ENCODE results near the gene TNFRSF8. TPM values are rescaled to one million over a fixed set of nuclear protein-coding genes. Genes with fewer than 3 reads are reported as not detected.

The TNFRSF8 gene
- total RNA-seq, 1 experiment from 2014 or later: 2.9 TPM

DNA sequence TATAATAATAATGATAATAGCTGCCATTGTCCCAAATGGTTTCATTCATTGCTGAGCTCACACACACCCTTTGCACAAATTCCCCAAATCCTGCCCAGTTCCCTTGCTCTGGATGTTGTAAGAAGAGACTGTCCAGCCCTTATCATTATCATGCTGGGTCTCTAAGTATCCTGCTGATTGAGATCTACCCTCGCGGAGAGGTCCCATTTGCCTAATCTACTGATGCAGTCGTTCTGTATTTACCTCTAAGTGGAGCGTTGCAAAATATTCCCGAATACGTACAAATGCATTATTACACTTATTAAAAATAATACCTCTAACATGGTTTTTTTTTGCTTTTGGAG, 51.2 kb downstream of the TNFRSF8 start:
- Mint-ChIP-seq H3K4me3 (no peak overlapping the region), H3K4me1 (peaks cover 0 to 2% of the 10 kb centered on the region in 2 experiments; a peak in 1 of 4 replicates), H3K9me3 (no peaks in the 10 kb centered on the region), H3K27me3 (ENCODE audit: low read depth) (no peaks in the 10 kb centered on the region), H3K27ac (no peak overlapping the region), H3K36me3 (ENCODE audit: insufficient read depth in 1 of 3, low read depth in 3 of 3) (peaks cover 4 to 11% (median 4%) of the 10 kb centered on the region in 3 experiments; a peak in 5 of 7 replicates)
- H2AK5ac ChIP-seq (ENCODE audit: insufficient read length, low read length): no peak overlapping the region
- H2BK15ac ChIP-seq (ENCODE audit: low read depth, low read length): no peak overlapping the region
- H4K8ac ChIP-seq (replicated peaks; ENCODE audit: insufficient read length, low read depth, low read length): no peak overlapping the region
- no peak overlapping the region for H4K5ac ChIP-seq (ENCODE audit: insufficient read length, low read depth, low read length)
- H2BK12ac ChIP-seq (ENCODE audit: insufficient read length, low read depth, low read length): no peak overlapping the region
- H3K23ac ChIP-seq (ENCODE audit: insufficient read length, low read depth, low read length): no peak overlapping the region
- no peak overlapping the region for H3K14ac ChIP-seq (ENCODE audit: insufficient read depth, low read length)
- no peak overlapping the region for H3K18ac ChIP-seq (ENCODE audit: insufficient read length, low read depth, low read length)
- H3K79me1 ChIP-seq (ENCODE audit: insufficient read depth, low read depth, low read length, poor library complexity, severe bottlenecking): no peaks in the 10 kb centered on the region
- H2BK120ac ChIP-seq (ENCODE audit: low read depth, low read length, poor library complexity, severe bottlenecking): no peak overlapping the region
- no peak overlapping the region for H3K4ac ChIP-seq (ENCODE audit: low read depth, low read length)
- no peak overlapping the region for H2BK20ac ChIP-seq (ENCODE audit: low read depth, low read length, poor library complexity, severe bottlenecking)
- no peak overlapping the region for H3K27ac ChIP-seq (ENCODE audit: insufficient read length, low read depth, low read length)
- no peaks in the 10 kb centered on the region for H3K4me1 ChIP-seq (ENCODE audit: insufficient read depth, low read length)
- no peak overlapping the region for H3T11ph ChIP-seq (ENCODE audit: low read length)
- H3K4me2 ChIP-seq (ENCODE audit: insufficient read depth, insufficient read length, low read length): no peak overlapping the region
- H3K9me3 ChIP-seq (ENCODE audit: control insufficient read depth, low read depth, low read length): no peaks in the 10 kb centered on the region
- H2AFZ ChIP-seq (ENCODE audit: low read length): no peak overlapping the region
- H3K56ac ChIP-seq (ENCODE audit: insufficient read length, low read depth, low read length): no peak overlapping the region
- no peak for DNase-seq
- no peak overlapping the region for H3K9ac ChIP-seq (ENCODE audit: extremely low read depth, insufficient read length, low read length)
- no peaks in the 10 kb centered on the region for H3K27me3 ChIP-seq (ENCODE audit: insufficient read depth, low read length)
- TF ChIP-seq, protein P1, sequence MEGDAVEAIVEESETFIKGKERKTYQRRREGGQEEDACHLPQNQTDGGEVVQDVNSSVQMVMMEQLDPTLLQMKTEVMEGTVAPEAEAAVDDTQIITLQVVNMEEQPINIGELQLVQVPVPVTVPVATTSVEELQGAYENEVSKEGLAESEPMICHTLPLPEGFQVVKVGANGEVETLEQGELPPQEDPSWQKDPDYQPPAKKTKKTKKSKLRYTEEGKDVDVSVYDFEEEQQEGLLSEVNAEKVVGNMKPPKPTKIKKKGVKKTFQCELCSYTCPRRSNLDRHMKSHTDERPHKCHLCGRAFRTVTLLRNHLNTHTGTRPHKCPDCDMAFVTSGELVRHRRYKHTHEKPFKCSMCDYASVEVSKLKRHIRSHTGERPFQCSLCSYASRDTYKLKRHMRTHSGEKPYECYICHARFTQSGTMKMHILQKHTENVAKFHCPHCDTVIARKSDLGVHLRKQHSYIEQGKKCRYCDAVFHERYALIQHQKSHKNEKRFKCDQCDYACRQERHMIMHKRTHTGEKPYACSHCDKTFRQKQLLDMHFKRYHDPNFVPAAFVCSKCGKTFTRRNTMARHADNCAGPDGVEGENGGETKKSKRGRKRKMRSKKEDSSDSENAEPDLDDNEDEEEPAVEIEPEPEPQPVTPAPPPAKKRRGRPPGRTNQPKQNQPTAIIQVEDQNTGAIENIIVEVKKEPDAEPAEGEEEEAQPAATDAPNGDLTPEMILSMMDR (conservative IDR thresholded peaks at IDR 0.05): no peak
- H3K23me2 ChIP-seq (ENCODE audit: insufficient read length, low read depth, low read length, poor library complexity, severe bottlenecking): no peaks in the 10 kb centered on the region
- no peak overlapping the region for H2BK5ac ChIP-seq (ENCODE audit: insufficient read length, low read length)
- no peak overlapping the region for H4K91ac ChIP-seq (ENCODE audit: insufficient read length, low read depth, low read length)
- no peaks in the 10 kb centered on the region for H4K20me1 ChIP-seq (ENCODE audit: control insufficient read depth, insufficient read depth, insufficient read length)
- no CpG with 5 or more reads among the region's 6 CpGs for WGBS (ENCODE audit: extremely low coverage, insufficient read length, low lambda C conversion rate)
- H3K79me2 ChIP-seq (ENCODE audit: insufficient read depth, low read length): no peaks in the 10 kb centered on the region
